Progenitor cell of endocrine pancreas (in vitro differentiated cells): ENCODE results near the gene FSTL1. TPM values are rescaled to one million over a fixed set of nuclear protein-coding genes. Genes with fewer than 3 reads are reported as not detected.
A peak's percentile ranks its signal among the peaks of the same experiment; 100 is the strongest.

Experiments
- DNase-seq: peaks from one replicate; pipeline ENCODE4 v3.0.0; 2021; ENCODE audit warnings: low spot score; ENCODE audit not compliant: unreplicated experiment
- H3K27ac Mint-ChIP-seq: 2 replicates; pipeline ENCODE4 v1.8.0; 2021; ENCODE audit warnings: mild to moderate bottlenecking, moderate library complexity, mixed read lengths
- H3K27me3 Mint-ChIP-seq: 2 replicates; pipeline ENCODE4 v1.8.0; 2021; ENCODE audit warnings: mixed read lengths
- H3K36me3 Mint-ChIP-seq: 2 replicates; pipeline ENCODE4 v1.8.0; 2022; ENCODE audit warnings: mixed read lengths; ENCODE audit not compliant: insufficient read depth
- H3K4me1 Mint-ChIP-seq: 2 replicates; pipeline ENCODE4 v1.8.0; 2021; ENCODE audit warnings: low read depth, mixed read lengths
- H3K4me3 Mint-ChIP-seq: 2 replicates; pipeline ENCODE4 v1.8.0; 2021; ENCODE audit warnings: low read depth, mild to moderate bottlenecking, moderate library complexity, mixed read lengths
- H3K9me3 Mint-ChIP-seq: 2 replicates; pipeline ENCODE4 v1.8.0; 2021; ENCODE audit warnings: low read depth, mixed read lengths
- total RNA-seq: library from RNA; stranded (reverse); gene quantifications from 2 replicates; pipeline ENCODE4 v1.2.1, GENCODE V29; 2021
- TF ChIP-seq, protein P1 (sequence below): fragments of 200-600 bp; sonication (generic); IDR thresholded peaks from one replicate; pipeline ENCODE4 v1.5.0; 2021; ENCODE audit warnings: antibody characterized with exemption, mild to moderate bottlenecking; ENCODE audit not compliant: unreplicated experiment

Gene FSTL1
- total RNA-seq, 1 donor from 2014 or later, result 210 TPM

DNA sequence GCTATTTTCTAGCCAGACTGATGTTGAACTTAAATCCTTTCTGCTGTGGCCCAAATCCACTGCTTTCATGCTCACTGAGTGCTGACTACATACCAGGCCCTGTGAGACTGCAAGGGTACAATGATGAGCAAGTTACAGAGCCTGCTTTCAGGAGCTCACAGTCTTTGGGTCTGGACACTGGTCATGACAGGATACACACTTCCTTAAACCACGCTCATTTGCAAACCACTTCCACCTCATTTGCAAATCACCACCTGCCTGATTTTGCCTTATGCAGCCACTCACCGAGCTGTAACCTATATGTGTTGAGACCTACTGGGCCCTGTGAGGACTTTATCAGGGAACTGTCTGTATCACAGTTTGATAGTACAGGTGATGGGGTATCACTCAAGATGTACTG, 51.4 kb downstream of the FSTL1 start:
- no peaks in the 10 kb centered on the region for H3K4me1 Mint-ChIP-seq
- no peaks in the 10 kb centered on the region for H3K9me3 Mint-ChIP-seq
- H3K36me3 Mint-ChIP-seq, result peaks cover 46% of the 10 kb centered on the region
- no peak for DNase-seq
- no peak overlapping the region for H3K27ac Mint-ChIP-seq
- no peaks in the 10 kb centered on the region for H3K27me3 Mint-ChIP-seq
- no peak overlapping the region for H3K4me3 Mint-ChIP-seq
- TF ChIP-seq, protein P1, sequence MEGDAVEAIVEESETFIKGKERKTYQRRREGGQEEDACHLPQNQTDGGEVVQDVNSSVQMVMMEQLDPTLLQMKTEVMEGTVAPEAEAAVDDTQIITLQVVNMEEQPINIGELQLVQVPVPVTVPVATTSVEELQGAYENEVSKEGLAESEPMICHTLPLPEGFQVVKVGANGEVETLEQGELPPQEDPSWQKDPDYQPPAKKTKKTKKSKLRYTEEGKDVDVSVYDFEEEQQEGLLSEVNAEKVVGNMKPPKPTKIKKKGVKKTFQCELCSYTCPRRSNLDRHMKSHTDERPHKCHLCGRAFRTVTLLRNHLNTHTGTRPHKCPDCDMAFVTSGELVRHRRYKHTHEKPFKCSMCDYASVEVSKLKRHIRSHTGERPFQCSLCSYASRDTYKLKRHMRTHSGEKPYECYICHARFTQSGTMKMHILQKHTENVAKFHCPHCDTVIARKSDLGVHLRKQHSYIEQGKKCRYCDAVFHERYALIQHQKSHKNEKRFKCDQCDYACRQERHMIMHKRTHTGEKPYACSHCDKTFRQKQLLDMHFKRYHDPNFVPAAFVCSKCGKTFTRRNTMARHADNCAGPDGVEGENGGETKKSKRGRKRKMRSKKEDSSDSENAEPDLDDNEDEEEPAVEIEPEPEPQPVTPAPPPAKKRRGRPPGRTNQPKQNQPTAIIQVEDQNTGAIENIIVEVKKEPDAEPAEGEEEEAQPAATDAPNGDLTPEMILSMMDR, result no peak

DNA sequence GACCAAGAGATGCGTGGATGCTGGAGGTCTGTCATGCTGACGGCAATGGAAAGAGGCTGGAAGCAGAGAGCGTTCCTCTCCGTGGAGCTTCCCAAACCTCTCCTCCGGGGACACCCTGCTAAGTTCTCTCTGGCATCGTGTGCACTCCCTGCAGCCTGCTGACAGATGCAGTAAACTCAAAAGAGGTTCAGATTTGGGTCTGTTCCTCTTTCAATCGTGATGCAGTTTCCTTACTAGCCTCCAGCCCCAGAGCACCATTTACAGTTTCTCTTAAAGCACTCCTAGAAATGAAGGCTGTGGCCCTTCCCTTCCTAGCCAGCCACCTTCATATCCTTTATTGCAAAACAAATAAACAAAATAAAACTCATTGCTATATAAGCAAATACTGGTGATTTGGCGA, 54.3 kb downstream of the FSTL1 start:
- no peak for DNase-seq
- TF ChIP-seq, protein P1, result no peak
- no peaks in the 10 kb centered on the region for H3K9me3 Mint-ChIP-seq
- H3K27ac Mint-ChIP-seq, result no peak overlapping the region
- H3K27me3 Mint-ChIP-seq, result no peaks in the 10 kb centered on the region
- peaks cover 35% of the 10 kb centered on the region for H3K36me3 Mint-ChIP-seq
- H3K4me1 Mint-ChIP-seq, result peaks cover 3% of the 10 kb centered on the region
- H3K4me3 Mint-ChIP-seq, result no peak overlapping the region

DNA sequence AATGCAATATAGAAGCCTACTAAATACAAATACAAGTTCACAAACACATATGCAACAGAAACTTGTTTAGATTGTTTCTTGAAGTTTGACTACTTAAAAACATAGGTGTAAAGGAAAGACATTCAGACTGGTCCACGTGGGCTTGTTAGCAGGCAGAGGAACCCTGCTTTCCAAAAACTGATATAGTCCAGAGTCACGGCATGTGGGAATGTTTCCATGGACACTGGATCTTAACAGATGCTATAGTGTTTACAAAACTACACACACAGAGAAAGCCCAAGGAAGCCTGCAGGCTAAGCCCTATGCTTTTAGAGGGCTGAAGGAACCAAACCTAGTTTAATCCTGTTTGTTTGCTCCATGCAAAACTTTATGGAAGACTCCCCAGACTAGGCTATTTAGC, 56.4 kb downstream of the FSTL1 start:
- Mint-ChIP-seq H3K36me3 (peaks cover 25% of the 10 kb centered on the region), H3K4me1 (peaks cover 6% of the 10 kb centered on the region), H3K4me3 (no peak overlapping the region), H3K27ac (peak overlapping the region; percentile 19), H3K9me3 (no peaks in the 10 kb centered on the region), H3K27me3 (no peaks in the 10 kb centered on the region)
- TF ChIP-seq, protein P1, result no peak
- no peak for DNase-seq

DNA sequence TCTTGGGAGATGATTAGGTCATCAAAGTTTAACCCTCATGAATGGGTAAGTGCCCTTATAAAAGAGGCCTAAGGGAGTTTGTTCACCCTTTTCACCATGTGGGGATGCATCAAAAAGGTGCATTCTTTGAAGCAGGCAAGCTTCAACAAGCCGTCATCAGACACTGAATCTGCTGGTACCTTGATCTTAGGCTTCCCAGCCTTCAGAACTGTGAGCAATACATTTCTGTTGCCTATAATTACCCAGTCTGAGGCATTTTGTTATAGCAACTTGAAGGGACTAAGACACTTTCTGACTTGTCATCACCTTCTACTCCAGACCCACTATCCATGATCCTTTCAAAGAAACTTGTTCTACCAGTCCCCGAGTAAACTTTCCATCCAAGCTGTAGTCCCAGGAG, 57.0 kb downstream of the FSTL1 start:
- TF ChIP-seq, protein P1, result no peak
- no peaks in the 10 kb centered on the region for H3K27me3 Mint-ChIP-seq
- no peak for DNase-seq
- no peak overlapping the region for H3K4me3 Mint-ChIP-seq
- peaks cover 25% of the 10 kb centered on the region for H3K36me3 Mint-ChIP-seq
- no peak overlapping the region for H3K27ac Mint-ChIP-seq
- no peaks in the 10 kb centered on the region for H3K9me3 Mint-ChIP-seq
- peaks cover 6% of the 10 kb centered on the region for H3K4me1 Mint-ChIP-seq

DNA sequence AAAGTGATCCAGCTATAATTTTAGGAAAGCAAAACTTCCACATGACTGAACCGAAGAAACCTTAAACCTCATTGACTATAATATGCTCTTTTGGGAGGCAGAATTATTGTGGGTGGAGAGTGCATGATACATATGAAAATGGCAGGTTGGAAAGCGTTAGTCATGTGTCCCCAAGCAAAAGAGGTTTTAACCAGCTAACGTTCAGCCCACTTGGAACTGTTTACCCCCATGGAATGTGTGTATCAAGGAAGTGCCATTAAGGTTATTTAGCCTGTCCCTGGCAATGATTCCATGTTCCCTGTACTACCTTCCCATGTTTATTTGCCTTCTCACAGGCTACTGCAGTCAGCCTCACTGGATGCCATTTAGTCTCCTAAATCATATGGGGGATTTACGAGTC, 57.5 kb downstream of the FSTL1 start:
- Mint-ChIP-seq H3K4me1 (peaks cover 6% of the 10 kb centered on the region), H3K9me3 (no peaks in the 10 kb centered on the region), H3K27ac (no peak overlapping the region), H3K27me3 (no peaks in the 10 kb centered on the region), H3K4me3 (no peak overlapping the region), H3K36me3 (peaks cover 19% of the 10 kb centered on the region)
- no peak for DNase-seq
- TF ChIP-seq, protein P1, result no peak
